Measurements from ENCODE around the gene INO80.

The INO80 gene

DNA sequence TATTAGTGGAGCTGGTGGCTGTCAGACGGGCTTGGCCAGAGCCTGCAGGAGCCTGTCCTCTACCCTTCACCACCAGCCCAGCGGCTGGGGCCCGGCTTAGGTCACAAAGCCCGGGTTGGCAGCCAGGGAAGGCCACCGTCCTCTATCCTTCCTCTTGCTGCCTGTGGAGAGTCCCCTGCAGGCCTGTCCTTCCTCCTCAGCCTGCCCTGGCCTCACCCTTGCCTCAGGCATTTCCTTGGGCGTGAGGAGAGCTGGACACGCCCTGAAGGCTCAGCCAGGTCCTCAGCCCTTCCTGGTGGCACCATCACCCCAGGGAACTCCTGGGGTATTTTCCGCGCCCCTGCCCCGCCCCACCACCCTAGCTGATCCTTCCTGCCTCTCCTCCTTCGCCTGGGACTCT lies 155.2 kb downstream of the INO80 start:
- no peak for DNase-seq (ENCODE audit: low read depth)
- no peak overlapping the region for H3K4me3 ChIP-seq (ENCODE audit: low read depth, low read length)
- TF ChIP-seq, protein P1, sequence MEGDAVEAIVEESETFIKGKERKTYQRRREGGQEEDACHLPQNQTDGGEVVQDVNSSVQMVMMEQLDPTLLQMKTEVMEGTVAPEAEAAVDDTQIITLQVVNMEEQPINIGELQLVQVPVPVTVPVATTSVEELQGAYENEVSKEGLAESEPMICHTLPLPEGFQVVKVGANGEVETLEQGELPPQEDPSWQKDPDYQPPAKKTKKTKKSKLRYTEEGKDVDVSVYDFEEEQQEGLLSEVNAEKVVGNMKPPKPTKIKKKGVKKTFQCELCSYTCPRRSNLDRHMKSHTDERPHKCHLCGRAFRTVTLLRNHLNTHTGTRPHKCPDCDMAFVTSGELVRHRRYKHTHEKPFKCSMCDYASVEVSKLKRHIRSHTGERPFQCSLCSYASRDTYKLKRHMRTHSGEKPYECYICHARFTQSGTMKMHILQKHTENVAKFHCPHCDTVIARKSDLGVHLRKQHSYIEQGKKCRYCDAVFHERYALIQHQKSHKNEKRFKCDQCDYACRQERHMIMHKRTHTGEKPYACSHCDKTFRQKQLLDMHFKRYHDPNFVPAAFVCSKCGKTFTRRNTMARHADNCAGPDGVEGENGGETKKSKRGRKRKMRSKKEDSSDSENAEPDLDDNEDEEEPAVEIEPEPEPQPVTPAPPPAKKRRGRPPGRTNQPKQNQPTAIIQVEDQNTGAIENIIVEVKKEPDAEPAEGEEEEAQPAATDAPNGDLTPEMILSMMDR (IDR thresholded peaks at IDR 0.05; ENCODE audit: low read depth, low read length, missing control alignments) = no peak
- in situ Hi-C loops (cut with HindIII; ENCODE audit: low sequenced_read_pairs) = no loop called here

DNA sequence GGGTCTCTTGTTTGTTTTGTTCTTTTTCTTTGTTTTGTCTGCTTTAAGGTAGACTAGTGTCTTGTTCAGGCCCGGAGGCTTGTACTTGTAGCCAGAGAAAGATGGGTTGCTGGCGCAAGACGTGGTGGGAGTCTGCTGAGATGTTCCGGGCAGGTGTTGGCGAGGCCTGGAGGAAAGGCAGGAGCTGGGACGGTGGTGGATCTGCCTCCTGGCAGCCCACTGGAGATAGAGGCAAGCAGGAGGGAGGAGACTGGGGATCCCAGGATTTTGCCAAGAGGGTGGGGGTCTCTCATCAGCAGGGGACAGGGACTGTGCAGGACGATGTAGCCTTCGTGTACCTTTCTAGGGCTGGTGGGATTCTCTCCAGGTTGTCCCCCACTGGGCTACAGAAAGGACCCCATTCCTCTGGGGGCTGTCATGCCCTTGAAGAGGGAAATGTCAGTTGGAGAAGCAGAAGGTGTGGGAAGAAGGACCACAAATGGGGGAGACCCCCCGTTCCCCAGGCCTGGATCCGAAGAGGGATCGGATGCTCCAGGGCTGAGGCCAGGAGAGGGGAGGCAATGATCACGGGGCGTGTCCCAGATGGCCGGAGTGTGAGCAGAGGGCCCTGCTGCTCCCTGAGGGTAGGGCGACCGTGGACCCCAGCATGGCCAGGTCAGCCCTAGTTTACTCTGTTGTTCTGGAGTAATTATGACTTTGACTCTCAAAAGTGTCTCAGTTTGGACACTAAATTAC lies 155.8 kb downstream of the INO80 start:
- TF ChIP-seq, protein P1 (IDR thresholded peaks at IDR 0.05; ENCODE audit: low read depth, low read length, missing control alignments) = no peak
- in situ Hi-C loops (cut with HindIII; ENCODE audit: low sequenced_read_pairs) = no loop called here

DNA sequence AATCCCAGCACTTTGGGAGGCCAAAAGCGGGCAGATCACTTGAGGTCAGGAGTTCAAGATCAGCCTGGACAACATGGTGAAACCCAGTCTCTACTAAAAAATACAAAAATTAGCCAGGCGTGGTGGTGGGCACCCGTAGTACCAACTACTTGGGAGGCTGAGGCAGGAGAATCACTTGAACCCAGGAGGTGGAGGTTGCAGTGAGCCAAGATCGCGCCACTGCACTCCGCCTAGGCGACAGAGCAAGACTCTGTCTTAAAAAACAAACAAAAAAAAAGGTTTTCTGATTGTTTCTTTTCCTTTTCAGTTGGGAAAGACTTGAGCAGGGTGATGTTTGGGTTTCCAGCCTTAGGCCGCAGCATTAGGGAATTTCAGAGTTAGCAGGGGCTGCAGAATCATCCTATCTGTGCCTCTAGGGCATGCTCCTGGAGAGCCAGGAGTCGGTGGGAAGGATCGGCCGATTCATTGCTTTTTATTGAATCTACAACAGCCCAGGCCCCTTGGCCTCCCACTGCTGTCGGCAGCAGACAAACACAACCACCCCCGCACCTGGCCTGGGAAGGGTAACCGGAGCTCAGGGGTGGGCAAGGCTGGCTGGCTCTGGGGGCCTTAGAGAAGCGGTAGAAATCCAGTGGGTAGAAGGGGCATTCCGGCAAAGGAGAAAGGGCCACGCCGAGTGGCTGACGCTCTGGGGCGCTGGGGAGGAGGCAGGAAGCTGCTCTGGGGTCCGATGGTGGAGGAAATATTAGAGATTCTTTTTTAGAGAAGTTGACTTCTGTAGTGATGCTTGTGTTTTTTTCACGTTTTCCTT lies 156.5 kb downstream of the INO80 start:
- H3K4me3 ChIP-seq (ENCODE audit: low read depth, low read length) = no peak overlapping the region
- in situ Hi-C loops (cut with HindIII; ENCODE audit: low sequenced_read_pairs) = no loop called here
- TF ChIP-seq, protein P1 (IDR thresholded peaks at IDR 0.05; ENCODE audit: low read depth, low read length, missing control alignments) = no peak
- no peak for DNase-seq (ENCODE audit: low read depth)

More for the DNA sequence above, 155.8 kb downstream of the INO80 start:
- no peak for DNase-seq (ENCODE audit: low read depth)
- no peak overlapping the region for H3K4me3 ChIP-seq (ENCODE audit: low read depth, low read length)

DNA sequence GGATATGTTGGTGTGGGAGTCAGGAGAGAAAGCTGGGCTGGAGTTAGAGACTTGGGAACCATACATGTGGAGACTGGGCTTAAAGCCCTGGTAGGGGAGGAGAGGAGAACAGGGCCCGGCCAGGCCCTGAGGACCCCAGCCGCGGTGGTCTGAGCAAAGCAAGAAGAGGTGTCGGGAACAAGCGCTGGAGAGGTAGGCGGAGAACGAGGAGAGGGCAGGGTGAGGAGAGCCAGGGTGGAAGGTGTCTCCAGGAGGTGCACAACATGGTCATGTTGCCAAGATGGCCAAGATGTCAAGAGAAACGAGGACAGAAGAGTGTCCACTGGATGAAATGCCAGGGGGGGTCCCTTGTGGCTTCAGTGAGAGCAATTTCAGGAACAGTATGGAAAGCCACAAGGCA lies 157.4 kb downstream of the INO80 start:
- TF ChIP-seq, protein P1 (IDR thresholded peaks at IDR 0.05; ENCODE audit: low read depth, low read length, missing control alignments) = no peak
- DNase-seq (ENCODE audit: low read depth) = no peak
- in situ Hi-C loops (cut with HindIII; ENCODE audit: low sequenced_read_pairs) = no loop called here
- no peak overlapping the region for H3K4me3 ChIP-seq (ENCODE audit: low read depth, low read length)

DNA sequence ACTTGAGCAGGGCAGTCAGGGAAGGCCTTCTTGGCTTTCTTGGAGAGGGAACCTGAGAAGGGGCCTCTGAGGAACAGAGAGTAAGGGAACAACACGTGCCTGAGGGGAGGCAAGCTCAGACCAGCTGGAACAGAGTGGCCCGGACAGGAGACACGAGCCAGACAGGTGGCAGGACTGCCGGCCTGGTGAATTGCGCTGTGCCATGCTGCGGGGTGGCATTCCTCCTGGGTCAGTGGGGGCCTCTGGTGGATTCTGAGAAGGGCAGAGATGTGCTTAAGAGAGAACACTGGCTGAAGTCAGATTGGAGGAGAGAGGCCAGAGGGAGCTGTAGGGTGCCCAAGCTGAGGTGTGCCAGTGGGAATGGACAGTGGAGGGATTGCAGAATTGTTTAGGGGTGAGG lies 157.9 kb downstream of the INO80 start:
- H3K4me3 ChIP-seq (ENCODE audit: low read depth, low read length) = no peak overlapping the region
- TF ChIP-seq, protein P1 (IDR thresholded peaks at IDR 0.05; ENCODE audit: low read depth, low read length, missing control alignments) = no peak
- in situ Hi-C loops (cut with HindIII; ENCODE audit: low sequenced_read_pairs) = no loop called here
- DNase-seq (ENCODE audit: low read depth) = no peak

DNA sequence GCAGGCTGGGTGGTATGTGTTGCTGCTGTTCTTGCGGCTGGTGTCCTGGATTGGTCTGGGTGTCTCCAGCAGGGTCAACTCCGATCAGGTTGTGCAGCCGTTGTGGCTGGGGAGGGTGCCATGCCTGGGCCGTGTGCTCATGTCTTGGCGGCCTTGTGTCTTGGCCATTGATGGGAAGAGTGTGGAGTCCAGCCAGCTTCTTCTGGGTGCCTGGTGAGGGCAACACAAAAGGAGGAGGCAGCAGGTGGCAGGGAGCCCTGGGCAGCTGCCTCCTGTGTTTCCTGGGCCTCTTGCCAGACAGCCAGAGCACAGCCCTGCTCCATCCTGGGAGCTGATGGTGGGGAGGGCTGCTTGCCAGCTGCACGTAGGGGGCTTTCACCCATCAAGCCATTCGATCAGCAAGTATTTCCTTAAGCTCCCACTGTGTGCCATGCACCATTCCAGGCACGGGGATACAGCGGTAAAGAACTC lies 158.5 kb downstream of the INO80 start:
- TF ChIP-seq, protein P1 (IDR thresholded peaks at IDR 0.05; ENCODE audit: low read depth, low read length, missing control alignments) = no peak
- in situ Hi-C loops (cut with HindIII; ENCODE audit: low sequenced_read_pairs) = no loop called here
- no peak for DNase-seq (ENCODE audit: low read depth)
- no peak overlapping the region for H3K4me3 ChIP-seq (ENCODE audit: low read depth, low read length)

Measured in astrocyte of the cerebellum (primary cell).